Measurements from ENCODE around the gene BPIFB4.
"Not testable (repeated sequence)": the region's sequence is repeated elsewhere in the genome, so short reads cannot be mapped to it uniquely, and the experiment has no call there.

Gene BPIFB4

DNA sequence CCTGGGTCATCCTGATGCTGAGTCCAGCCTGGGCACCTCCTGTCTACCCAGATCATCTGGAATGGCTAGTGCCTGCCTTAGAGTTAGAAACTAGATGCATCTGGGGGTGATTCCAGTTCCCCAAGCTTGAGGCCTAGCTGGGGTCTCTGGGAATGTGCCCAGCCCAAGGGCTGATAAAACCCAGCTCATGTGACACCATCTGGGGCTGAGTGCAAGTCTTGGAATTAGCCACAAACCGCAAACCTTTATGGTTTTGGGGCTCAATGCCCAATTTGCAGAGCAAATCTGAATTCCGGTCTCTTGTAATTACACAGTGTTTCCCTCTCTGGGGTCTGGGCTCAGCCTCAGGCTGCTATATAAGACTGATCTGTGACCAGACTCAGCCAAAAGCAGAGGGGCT, at the start of gene BPIFB4:
Gene BPIFB4 (plus strand): TSS at position 385 of the 400 bp plus-strand sequence. CDS start 1,884 bp downstream, outside the sequence.
- no peak for DNase-seq (ENCODE audit: low read depth)

DNA sequence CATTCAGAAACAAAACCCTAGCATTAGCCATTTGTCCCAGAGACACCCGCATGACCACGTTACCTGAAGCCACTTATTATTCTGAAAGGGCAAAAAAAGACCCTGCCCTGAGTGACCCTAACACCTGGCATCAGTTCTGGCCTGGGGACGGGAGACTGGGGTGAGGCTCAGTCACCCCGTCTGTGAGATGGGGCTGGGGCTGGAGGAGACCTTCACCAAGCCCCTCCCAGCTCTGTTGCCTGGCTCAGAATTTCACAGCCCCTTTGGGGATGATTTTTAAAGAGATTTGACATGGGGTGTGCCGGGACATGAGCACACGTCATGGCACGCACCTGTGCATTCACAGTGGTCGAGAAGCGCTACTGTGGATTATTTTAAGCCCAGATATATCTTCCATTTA, 49.4 kb upstream of the BPIFB4 start:
- no peak for DNase-seq (ENCODE audit: low read depth)

DNA sequence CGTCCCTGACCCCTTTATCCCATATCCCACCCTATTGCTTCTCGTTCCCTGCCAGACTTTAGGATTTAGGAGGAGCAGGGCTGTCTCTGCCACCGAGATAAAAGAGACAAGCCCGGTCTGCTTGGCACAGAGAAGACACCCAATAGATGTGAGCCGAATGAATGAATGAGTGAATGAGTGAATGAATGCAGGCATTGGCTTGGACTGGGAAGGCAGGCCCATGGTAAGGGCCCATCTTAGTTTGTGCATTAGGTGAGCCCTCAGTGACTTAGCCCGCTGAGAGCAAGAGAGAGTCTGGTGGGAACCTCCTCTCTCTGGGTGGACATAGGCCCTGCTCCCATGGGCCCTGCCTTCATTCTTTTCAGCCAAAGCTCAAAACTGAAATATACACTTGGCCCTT, 48.9 kb upstream of the BPIFB4 start:
- DNase-seq (ENCODE audit: low read depth): no peak

DNA sequence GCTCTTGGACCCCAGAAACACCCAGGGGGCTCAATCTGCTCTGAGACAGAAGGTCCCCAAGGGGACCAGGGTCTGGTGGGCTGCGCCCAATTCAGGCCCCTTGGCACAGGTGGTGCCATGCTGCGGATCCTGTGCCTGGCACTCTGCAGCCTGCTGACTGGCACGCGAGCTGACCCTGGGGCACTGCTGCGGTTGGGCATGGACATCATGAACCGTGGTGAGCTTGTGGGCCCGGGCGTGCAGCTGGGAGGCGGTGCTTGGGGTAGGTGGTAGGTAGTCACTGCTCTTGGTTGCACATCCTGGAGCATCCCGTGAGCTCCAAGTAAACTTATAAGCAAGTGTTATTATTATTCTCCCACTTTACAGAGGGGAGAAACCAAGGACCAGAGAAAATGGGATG, 47.9 kb upstream of the BPIFB4 start, which contains the start of gene BPIFB6:
Gene BPIFB6 (plus strand): TSS at position 118 of the 400 bp plus-strand sequence. CDS start 0 bp downstream, at position 118.
- DNase-seq (ENCODE audit: low read depth): no peak

DNA sequence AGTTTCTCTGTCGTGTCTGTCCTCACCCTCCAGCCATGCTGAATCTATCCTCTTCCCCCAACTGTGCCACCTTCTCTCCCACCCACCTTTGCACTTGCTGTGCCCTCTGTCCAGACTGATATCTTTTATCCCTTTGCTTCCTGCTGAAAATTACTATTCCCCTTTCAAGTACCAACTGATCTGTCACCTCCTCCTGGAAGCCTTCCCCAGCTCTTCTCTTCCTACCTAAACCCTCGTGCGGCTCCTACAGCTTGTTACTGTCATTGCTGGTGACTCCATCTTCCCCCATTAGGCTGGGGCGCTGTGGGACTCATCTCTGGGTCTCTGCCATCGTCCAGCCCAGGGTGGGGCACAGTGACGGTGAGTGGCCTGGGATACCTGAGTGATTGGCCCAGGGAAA, 46.9 kb upstream of the BPIFB4 start:
- DNase-seq (ENCODE audit: low read depth): no peak

DNA sequence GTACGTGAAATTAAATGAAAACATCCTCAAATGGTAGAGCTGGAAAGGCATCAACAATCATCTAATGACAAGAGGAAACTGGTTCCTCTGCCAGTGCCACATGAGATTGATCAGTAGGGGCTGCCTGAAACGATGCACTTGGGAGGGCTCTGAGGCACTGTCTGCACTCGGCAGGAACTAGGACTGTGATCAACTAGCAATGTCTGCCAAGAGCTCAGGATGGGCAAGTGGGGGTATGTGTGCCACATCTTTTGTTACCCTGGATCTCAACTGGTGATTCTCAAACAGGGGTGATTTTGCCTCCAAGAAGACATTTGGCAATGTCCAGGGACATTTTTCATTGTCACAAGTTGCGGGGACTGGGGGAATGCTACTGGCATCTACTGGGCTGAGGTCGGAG, 46.1 kb upstream of the BPIFB4 start:
- no peak for DNase-seq (ENCODE audit: low read depth)

DNA sequence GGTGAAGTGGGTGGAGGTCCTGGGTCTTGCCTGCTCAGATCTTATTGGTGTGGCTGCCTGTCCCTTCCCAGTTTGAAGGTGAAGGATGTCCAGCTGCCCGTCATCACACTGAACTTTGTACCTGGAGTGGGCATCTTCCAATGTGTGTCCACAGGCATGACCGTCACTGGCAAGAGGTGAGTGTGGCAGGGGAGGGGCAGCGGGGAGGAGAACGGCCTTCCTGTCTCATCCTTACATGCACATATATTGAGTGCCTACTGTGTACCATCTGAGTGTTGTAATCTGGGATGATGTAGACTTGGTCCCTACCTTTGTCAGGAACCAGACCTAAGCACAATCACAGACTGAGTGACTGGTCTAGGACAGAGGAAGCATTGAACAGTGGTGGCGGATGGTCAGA, 45.3 kb upstream of the BPIFB4 start:
- DNase-seq (ENCODE audit: low read depth): no peak

DNA sequence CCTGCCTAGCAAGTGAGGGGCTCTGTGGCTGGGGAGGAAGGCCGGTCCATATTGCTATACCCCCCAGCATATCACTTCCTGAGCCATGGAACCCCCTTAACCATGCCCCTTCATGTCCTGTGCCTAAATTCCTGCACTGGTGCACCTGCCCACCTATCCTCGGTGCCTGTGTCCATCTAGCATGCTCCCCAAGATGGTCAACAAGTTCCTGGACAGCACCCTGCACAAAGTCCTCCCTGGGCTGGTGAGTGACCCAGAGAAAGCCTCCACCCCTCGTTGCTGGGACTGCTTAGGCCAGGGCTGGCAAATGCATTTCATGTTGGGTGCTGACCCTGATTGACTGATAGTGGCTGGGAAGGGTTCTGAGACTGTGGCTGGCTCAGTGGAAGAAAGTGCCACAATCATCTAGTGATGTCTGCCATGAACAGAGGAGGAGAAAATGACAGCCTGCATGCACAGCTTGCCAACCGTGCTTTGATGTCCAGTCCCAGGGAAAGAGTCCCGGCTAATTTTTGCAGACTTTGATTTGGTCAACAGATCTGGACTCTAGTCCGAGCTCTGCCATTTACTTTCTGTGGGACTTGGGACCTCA, 44.4 kb upstream of the BPIFB4 start:
- DNase-seq (ENCODE audit: low read depth): no peak

DNA sequence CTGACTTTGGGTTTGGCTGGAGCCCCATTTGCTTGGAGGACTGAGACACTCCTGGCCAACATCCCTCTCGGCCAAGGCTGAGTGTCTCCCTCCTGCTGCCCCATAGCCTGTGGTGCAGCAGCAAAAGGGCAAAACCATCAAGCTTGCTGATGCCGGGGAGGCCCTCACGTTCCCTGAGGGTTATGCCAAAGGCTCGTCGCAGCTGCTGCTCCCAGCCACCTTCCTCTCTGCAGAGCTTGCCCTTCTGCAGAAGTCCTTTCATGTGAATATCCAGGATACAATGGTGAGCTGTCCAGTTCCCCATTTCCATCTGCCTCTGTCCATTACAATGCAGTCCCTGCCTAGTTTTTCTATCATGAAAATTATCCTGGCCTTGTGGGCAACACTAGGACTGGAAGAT, 42.0 kb upstream of the BPIFB4 start:
- DNase-seq (ENCODE audit: low read depth): no peak

DNA sequence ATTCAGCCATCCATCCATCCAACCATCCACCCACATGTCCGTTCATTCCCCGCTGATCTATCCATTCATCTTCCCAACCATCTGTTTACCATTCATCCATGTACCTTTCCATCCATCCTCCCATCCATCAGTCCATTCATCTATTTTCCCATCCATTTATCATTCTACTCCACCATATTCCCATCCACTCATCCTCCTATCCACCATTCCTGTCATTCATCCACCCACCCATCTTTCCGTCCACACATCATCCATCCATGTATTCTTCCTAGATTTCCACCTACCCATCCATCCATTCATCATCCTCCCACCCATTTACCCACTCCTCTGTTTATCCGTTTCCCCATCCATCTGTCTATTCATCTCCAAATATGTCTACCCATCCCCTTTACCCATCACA, 41.2 kb upstream of the BPIFB4 start:
- DNase-seq (ENCODE audit: low read depth): no peak

DNA sequence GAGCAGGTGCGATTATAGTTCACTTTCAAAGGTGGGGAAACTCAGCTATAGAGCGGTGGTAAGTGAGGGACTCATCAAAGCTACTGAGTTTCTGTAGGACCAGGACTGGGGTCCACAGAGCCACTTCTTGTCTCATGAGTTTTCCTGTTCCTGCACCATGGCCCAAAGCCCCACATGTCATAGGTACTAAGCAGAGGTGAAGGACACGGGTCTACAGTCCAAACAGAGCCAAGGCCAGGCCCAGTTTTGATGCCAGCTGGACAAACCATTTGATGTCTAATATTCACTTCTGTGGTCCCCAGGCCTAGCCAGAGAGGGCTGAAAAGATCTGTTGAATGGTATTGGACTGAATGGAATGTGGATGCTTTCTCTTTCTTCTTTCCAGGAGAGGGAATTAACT, 37.0 kb upstream of the BPIFB4 start:
- no peak for DNase-seq (ENCODE audit: low read depth)

DNA sequence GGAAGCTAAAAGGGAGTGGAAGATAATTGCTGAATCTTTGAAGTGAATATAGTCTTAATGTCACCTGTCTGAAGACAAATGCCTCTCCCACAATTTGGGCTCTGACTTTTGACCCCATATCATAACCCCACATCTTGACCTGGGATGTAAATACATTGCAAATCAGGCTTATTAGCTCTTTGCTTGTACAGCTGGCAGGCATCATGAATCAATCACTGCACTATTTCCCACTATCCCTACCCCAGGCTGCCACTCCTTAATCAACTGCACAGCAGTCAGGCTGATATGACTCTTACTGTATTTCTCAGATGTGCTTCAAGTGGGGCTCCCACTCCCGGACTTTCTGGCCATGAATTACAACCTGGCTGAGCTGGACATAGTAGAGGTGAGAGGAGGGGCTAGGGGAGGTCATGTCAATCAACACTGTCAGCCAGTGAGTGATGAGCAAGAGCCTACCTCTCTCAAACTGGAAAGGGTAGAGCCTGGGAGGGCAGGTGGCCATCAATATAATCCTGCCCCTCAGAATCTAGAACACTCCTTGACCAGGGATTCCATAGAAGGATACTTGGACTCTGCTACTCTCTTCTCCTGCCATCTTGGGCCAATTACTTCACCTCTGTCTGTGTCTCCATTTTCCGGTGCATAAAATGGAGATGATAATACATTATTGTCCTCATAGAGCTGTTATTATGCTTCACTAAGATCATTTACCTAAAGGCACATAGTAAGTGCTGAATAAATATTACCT, 36.3 kb upstream of the BPIFB4 start:
- DNase-seq (ENCODE audit: low read depth): no peak

DNA sequence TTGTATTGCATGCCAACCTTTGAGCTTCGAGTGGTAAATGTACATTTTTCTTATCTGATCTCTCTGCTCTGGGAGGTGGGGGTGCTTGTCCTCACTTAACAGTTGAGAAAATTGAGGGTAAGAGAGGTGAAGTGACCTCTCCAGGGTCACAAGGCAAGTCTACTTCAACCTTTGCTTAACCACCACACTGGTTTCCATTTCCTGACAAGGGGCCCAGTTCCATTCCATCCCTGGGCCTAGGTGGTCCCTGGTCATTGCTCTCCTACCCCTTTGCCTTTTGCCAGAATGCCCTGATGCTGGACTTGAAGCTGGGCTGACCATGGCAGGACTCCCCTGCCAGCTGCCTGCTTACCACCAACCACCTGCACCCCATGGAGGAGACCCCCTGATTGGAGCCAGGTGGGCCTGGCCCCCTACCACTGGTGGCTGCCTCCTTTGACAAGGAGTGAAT, 35.7 kb upstream of the BPIFB4 start:
- DNase-seq (ENCODE audit: low read depth): no peak

DNA sequence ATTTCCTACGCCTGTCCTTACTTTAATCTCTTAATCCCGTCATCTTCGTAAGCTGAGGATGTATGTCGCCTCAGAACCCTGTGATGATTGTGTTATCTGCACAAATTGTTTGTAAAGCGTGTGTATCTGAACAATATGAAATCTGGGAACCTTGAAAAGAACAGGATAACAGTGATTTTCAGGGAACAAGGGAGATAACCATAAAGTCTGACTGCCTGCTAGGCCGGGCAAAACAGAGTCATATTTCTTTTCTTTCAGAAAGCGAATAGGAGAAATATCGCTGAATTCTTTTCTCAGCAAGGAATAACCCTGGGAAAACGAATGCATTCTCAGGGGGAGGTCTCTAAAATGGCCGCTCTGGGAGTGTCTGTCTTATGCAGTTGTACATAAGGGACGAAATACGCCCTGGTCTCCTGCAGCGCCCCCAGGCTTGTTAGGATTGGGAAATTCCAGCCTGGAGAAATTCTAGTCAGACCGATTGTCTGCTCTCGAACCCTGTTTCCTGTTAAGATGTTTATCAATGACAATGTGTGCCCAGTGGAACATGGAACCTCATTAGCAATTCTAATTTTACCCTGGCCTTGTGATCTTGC, 34.2 kb upstream of the BPIFB4 start:
- DNase-seq (ENCODE audit: low read depth): not testable (repeated sequence)

DNA sequence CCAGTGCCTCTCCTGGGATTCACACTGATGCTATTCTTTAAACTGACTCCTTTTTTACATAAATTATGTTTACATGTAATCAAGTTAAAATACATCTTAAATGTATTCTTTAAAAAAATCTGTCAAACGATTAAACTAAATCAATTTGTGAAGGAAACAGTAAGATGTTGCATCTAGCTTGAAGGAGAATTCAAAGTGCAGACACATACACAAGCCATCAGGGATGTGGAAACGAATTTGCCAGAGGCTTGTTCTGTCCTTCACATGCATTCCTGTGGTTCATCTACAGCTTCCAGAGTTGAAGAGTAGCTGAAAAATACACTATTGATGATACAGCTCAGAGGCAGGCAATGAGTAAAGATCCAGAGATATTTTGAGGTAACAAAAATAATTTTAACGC, 33.0 kb upstream of the BPIFB4 start:
- DNase-seq (ENCODE audit: low read depth): no peak

DNA sequence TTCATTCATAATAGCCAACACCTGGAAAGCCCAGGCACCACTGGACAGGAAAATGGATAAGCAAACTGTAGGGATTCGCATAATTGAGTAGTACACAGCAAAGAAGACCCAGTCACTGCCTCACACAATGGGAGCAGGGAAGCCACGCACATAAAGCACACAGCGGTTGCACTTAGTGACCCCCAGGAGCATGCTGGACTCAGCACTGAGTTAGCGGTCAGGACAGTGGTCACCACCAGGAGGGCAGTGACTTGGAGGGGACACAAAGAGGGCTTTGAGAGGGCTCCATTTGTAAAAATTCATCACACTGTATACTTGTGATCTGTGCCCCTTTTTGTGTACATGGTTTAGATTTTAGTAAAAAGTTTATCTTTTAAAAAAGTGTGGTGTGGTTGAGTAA, 28.1 kb upstream of the BPIFB4 start:
- DNase-seq (ENCODE audit: low read depth): no peak

DNA sequence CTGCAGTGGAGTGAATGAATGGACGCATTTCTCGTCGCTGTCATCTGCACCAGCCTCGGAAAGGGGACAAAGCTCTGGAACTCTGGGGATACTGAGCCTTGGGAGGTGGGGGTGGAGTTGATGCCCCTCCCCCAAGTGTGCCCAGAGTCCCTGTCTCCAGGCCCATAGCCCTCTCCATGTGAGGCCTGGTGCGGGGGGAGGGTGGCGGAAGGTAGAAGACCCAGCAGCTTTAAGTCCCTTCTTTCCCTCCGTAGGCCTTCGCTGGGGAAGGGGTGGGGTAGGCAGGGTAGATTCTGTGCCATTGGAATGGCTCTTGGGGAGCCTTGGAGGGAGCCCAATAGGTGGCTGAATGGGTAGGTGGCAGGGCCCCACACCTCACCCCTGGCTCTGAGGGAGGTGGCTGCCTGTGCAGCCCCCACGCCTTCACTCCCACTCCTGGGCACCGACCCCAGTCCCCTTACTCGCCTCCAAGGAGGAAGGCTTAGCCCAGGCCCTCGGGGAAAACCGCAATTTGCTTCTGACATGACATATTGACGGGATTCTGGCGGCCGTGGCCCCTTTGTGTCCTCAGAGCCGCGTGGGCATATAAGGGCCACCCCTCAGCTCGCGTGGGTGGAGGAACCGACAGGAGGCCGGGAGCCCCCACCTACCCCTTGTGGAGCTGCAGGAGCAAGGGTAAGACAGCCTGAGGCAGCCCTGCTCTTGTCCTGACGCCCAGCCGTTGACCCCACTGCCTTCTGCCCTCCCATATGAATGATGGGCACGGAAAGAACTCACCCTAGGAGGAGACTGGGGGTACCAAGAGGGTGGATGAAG, 25.9 kb upstream of the BPIFB4 start, which contains the start of gene BPIFB3:
Gene BPIFB3 (plus strand): TSS at position 613 of the 816 bp plus-strand sequence. CDS start 1,533 bp downstream, outside the sequence.
- no peak for DNase-seq (ENCODE audit: low read depth)

DNA sequence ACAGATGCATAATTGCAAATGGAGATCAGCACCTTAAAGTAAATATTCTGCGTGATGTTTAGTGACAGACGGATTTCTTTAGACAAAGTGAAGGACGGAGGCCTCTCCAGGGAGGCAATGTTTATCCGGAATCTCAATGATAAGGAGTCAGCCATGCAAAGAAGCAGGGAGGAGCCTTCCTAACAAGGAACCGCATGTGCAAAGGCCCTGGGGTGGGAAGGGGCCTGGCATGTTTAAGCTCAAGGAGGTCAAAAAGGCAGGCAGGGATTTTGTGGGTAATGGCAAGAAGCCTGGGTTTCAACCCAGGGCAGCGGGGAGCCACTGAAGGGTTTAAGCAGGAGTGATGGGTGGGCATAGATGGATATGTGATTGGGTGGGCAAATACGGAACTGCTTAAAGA, 25.1 kb upstream of the BPIFB4 start:
- no peak for DNase-seq (ENCODE audit: low read depth)

DNA sequence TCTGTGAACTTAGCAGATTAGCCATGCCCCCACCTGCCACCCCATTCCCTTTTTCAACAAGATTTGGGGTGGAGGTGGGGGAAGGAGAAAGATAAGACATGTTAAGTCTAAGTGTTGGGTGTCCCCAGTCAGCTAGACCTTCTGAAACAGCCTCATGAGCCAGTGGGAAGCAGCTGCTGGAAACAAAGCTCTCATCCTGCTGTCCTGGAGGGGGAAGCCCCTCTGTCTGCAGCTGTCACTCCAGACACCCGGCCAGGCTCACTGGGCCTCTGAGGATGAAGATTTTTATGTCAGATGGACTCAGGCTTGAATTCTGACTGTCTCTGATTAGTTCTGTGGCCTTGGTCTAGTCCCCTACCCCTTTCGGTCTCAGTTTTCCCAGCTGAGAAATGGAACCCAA, 24.7 kb upstream of the BPIFB4 start:
- DNase-seq (ENCODE audit: low read depth): no peak

DNA sequence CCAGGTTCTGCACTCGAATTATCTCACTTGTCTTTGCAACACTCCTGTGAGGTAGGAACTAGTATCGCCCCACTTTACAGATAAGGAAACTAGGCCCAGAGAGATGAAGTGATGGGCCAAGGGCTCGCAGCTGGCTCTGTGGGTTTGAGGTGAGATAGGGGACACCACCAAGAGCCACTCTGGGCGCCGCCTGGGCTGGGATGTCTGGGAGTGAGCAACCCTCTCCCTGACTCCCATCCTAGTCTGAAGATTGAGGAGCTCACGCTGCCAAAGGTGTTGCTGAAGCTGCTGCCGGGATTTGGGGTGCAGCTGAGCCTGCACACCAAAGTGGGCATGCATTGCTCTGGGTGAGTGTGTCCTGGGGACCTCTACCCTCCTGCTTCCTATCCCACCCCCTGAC, 20.3 kb upstream of the BPIFB4 start:
- no peak for DNase-seq (ENCODE audit: low read depth)

DNA sequence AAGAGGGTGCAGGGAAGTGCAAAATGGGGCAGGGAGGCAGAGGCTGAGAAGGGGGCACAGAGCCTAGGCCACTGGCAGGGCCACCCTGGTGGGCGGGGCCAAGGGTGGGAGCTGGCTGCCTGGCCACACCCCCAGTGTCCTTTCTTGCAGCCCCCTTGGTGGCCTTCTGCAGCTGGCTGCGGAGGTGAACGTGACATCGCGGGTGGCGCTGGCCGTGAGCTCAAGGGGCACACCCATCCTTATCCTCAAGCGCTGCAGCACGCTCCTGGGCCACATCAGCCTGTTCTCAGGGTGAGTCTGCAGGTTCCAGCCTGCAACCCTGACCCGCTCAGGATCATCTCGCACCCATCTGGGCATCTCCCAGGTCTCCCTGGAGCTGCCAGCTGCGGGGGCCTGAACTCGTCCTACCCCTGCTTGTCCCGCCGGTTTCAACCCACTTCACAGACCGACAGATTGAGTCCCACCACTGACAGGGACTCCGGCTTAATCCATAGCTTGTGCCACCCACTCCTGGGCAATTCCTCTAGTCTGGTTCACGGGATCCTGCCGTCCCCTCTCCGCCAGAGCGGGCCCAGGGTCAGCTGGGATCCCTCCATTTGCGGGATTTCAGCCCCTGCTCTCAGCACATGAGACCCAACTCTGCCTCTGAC, 19.6 kb upstream of the BPIFB4 start:
- no peak for DNase-seq (ENCODE audit: low read depth)

DNA sequence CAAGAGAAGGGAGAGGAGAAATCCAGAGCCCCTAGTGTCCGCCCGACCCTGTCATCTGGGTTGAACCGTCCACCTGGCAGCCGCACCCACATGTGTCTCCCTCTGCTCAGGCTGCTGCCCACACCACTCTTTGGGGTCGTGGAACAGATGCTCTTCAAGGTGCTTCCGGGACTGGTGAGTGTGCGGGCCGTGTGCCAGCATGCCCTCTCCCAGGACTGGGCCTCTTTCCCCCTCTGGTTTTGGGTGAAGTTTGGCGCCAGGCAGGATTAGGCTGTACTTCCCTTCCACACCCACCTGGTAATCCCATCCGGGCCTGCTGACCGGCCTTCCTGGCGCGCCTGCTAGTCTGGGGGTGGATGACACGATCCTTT, 17.8 kb upstream of the BPIFB4 start:
- no peak for DNase-seq (ENCODE audit: low read depth)

All from stimulated activated CD8-positive, alpha-beta memory T cell treated with anti-CD3 and anti-CD28 coated beads, Interleukin-4, amount 100 ng/mL, for 24 hours (primary cell).